H1 (cell line): ENCODE data around the gene CMIP. TPM values are rescaled to one million over a fixed set of nuclear protein-coding genes. Genes with fewer than 3 reads are reported as not detected.

Source experiments
- CTCF ChIA-PET: fragments of 300-600 bp; sonication (Branson Sonifier 250); formaldehyde crosslinking; loops from one replicate; lab custom pipeline; 2021; ENCODE audit not compliant: partially characterized antibody; lab: Charles Lee
- POLR2A ChIA-PET: fragments of 300-600 bp; sonication (Branson Sonifier 250); formaldehyde crosslinking; loops from one replicate; lab custom pipeline; 2021; ENCODE audit warnings: inconsistent platforms; ENCODE audit not compliant: partially characterized antibody; lab: Charles Lee
- DNase-seq, 2 experiments: peaks; one replicate each; pipeline versions ENCODE4 v3.0.0 to v3.0.0-alpha.2; 2010 to 2022; ENCODE audit warnings: low spot score in 2 of 2, low read depth in 1 of 2, mixed read lengths in 1 of 2
- FAIRE-seq: peaks from 2 replicates; lab custom pipeline; 2011; peaks lifted over from hg19 to GRCh38; lab: Jason Lieb, UNC
- H2AFZ ChIP-seq: 2 replicates; pipeline ENCODE4 v1.8.1; 2012; ENCODE audit warnings: low read length, inconsistent platforms
- H2AK5ac ChIP-seq: 2 replicates; pipeline ENCODE4 v1.6.1; 2013; ENCODE audit warnings: low read depth, low read length
- H2BK120ac ChIP-seq: replicated peaks from 2 replicates; pipeline ENCODE3; 2013; ENCODE audit warnings: low read depth, low read length, inconsistent platforms
- H2BK12ac ChIP-seq: 2 replicates; pipeline ENCODE4 v1.6.1; 2013; ENCODE audit warnings: low read depth, low read length
- H2BK15ac ChIP-seq: 2 replicates; pipeline ENCODE4 v1.6.1; 2013; ENCODE audit warnings: low read length
- H2BK20ac ChIP-seq: 2 replicates; pipeline ENCODE4 v1.6.1; 2013; ENCODE audit warnings: low read length
- H2BK5ac ChIP-seq: 2 replicates; pipeline ENCODE4 v1.6.1; 2013; ENCODE audit warnings: low read depth, low read length
- H3K14ac ChIP-seq: 2 replicates; pipeline ENCODE4 v1.6.1; 2013; ENCODE audit warnings: inconsistent platforms; ENCODE audit not compliant: insufficient read length
- H3K18ac ChIP-seq: 2 replicates; pipeline ENCODE4 v1.6.1; 2013; ENCODE audit warnings: low read length; ENCODE audit errors: extremely low read depth
- H3K23ac ChIP-seq: 2 replicates; pipeline ENCODE4 v1.6.1; 2013; ENCODE audit warnings: inconsistent platforms; ENCODE audit not compliant: insufficient read length
- H3K23me2 ChIP-seq: 2 replicates; pipeline ENCODE4 v1.6.1; 2013; ENCODE audit warnings: low read depth, low read length
- H3K27ac ChIP-seq: 2 replicates; pipeline ENCODE4 v1.6.1; 2011; ENCODE audit warnings: low read depth, low read length, inconsistent platforms
- H3K27me3 ChIP-seq, 4 experiments: replicated peaks in 1 of 4; 1 replicate in 1 of 4; 2 replicates in 3 of 4; pipeline versions ENCODE4 v1.6.1 to v1.8.1; 2011 to 2013; ENCODE audit warnings: low read length in 3 of 4, mild to moderate bottlenecking in 3 of 4, inconsistent platforms in 2 of 4, mixed read lengths in 2 of 4, moderate library complexity in 1 of 4; ENCODE audit not compliant: control insufficient read depth in 3 of 4, insufficient read depth in 3 of 4; ENCODE audit errors: extremely low read depth in 1 of 4
- H3K36me3 ChIP-seq, 4 experiments: 2 replicates each; pipeline versions ENCODE4 v1.6.1 to v1.8.1; 2011 to 2013; ENCODE audit warnings: mild to moderate bottlenecking in 4 of 4, low read length in 3 of 4, moderate library complexity in 2 of 4, control low read depth in 1 of 4, inconsistent platforms in 1 of 4; ENCODE audit not compliant: insufficient read depth in 4 of 4, control insufficient read depth in 2 of 4
- H3K4ac ChIP-seq: replicated peaks from 2 replicates; pipeline ENCODE3; 2013; ENCODE audit warnings: low read length, low read depth, mixed read lengths, inconsistent platforms; ENCODE audit not compliant: insufficient read length
- H3K4me1 ChIP-seq, 4 experiments: replicated peaks in 1 of 4; 1 replicate in 1 of 4; 2 replicates in 3 of 4; pipeline versions ENCODE4 v1.6.1 to v1.8.1; 2011 to 2013; ENCODE audit warnings: low read length in 3 of 4, inconsistent platforms in 2 of 4, mixed read lengths in 1 of 4; ENCODE audit not compliant: insufficient read depth in 4 of 4, control insufficient read depth in 3 of 4
- H3K4me2 ChIP-seq, 2 experiments: 2 replicates each; pipeline versions ENCODE4 v1.6.1 to v1.8.1; 2011 to 2013; ENCODE audit warnings: low read depth in 2 of 2, low read length in 2 of 2, control low read depth in 1 of 2, inconsistent platforms in 1 of 2, mild to moderate bottlenecking in 1 of 2; ENCODE audit not compliant: insufficient read depth in 1 of 2
- H3K4me3 ChIP-seq, 4 experiments: fragments of 200-600, 300-600 bp in 1 of 4; sonication (generic), shearing (Covaris generic), sonication (Bioruptor Twin) in 1 of 4; 2 replicates each; pipeline versions ENCODE4 v1.5.1 to v1.8.1; 2011 to 2016; ENCODE audit warnings: low read length in 4 of 4, low read depth in 3 of 4, control low read depth in 2 of 4, inconsistent platforms in 2 of 4, mild to moderate bottlenecking in 2 of 4, mixed read lengths in 1 of 4, moderate library complexity in 1 of 4; ENCODE audit not compliant: insufficient read depth in 2 of 4; ENCODE audit errors: extremely low read depth in 1 of 4
- H3K56ac ChIP-seq: replicated peaks from 2 replicates; pipeline ENCODE3; 2013; ENCODE audit warnings: low read depth, mild to moderate bottlenecking, mixed read lengths, low read length, inconsistent platforms; ENCODE audit not compliant: insufficient read length
- H3K79me1 ChIP-seq: 2 replicates; pipeline ENCODE4 v1.6.1; 2013; ENCODE audit warnings: low read depth, low read length, control low read depth
- H3K79me2 ChIP-seq, 2 experiments: 2 replicates each; pipeline versions ENCODE4 v1.6.1 to v1.8.1; 2012 to 2013; ENCODE audit warnings: low read length in 2 of 2, mild to moderate bottlenecking in 2 of 2, inconsistent platforms in 1 of 2; ENCODE audit not compliant: insufficient read depth in 2 of 2, control insufficient read depth in 1 of 2
- H3K9ac ChIP-seq, 4 experiments: replicated peaks in 1 of 4; 1 replicate in 1 of 4; 2 replicates in 3 of 4; pipeline versions ENCODE4 v1.6.1 to v1.8.1; 2011 to 2013; ENCODE audit warnings: low read depth in 3 of 4, low read length in 3 of 4, control low read depth in 2 of 4, mild to moderate bottlenecking in 2 of 4, moderate library complexity in 2 of 4, inconsistent platforms in 1 of 4; ENCODE audit errors: extremely low read depth in 1 of 4
- H3K9me3 ChIP-seq, 2 experiments: 2 replicates each; pipeline versions ENCODE4 v1.6.1 to v1.8.1; 2012 to 2013; ENCODE audit warnings: mild to moderate bottlenecking in 2 of 2, moderate library complexity in 2 of 2, control low read depth in 1 of 2, inconsistent platforms in 1 of 2, low read depth in 1 of 2, low read length in 1 of 2, mixed read lengths in 1 of 2; ENCODE audit not compliant: insufficient read depth in 2 of 2
- H4K20me1 ChIP-seq, 2 experiments: replicated peaks in 1 of 2; 2 replicates each; pipeline versions ENCODE3 to v1.8.1; 2011 to 2013; ENCODE audit warnings: inconsistent platforms in 2 of 2, low read length in 2 of 2, mild to moderate bottlenecking in 1 of 2; ENCODE audit not compliant: insufficient read depth in 2 of 2, control insufficient read depth in 1 of 2
- H4K5ac ChIP-seq: 2 replicates; pipeline ENCODE4 v1.6.1; 2013; ENCODE audit warnings: low read length, low read depth, mixed read lengths, inconsistent platforms; ENCODE audit not compliant: insufficient read length
- H4K8ac ChIP-seq: 2 replicates; pipeline ENCODE4 v1.8.0; 2013; ENCODE audit warnings: mild to moderate bottlenecking, moderate library complexity, low read length, inconsistent platforms; ENCODE audit not compliant: insufficient read depth; ENCODE audit errors: extremely low read depth
- H4K91ac ChIP-seq: replicated peaks from 2 replicates; pipeline ENCODE3; 2013; ENCODE audit warnings: low read length, mixed read lengths, inconsistent platforms; ENCODE audit not compliant: insufficient read length
- CBX5 ChIP-seq: fragments of 300-800, 300-1000 bp; sonication (generic); IDR thresholded peaks from 2 replicates; pipeline ENCODE4 v1.7.1; 2016; ENCODE audit warnings: antibody characterized with exemption, low read length, low read depth
- EGR1 ChIP-seq: IDR thresholded peaks from 2 replicates; pipeline ENCODE4 v1.6.1; 2011; ENCODE audit warnings: low read depth, low read length, borderline replicate concordance
- EP300 ChIP-seq, 2 experiments: IDR thresholded peaks; 1 replicate in 1 of 2; 2 replicates in 1 of 2; pipeline ENCODE4 v1.6.1; 2011 to 2012; ENCODE audit warnings: low read depth in 2 of 2, low read length in 2 of 2, mild to moderate bottlenecking in 2 of 2, borderline replicate concordance in 1 of 2, inconsistent platforms in 1 of 2, moderate library complexity in 1 of 2
- HDAC2 ChIP-seq, 2 experiments: fragments of 300-600 bp in 1 of 2; sonication (generic) in 1 of 2; IDR thresholded peaks; 2 replicates each; pipeline ENCODE4 v1.6.1; 2011 to 2012; ENCODE audit warnings: low read depth in 2 of 2, low read length in 2 of 2, mild to moderate bottlenecking in 2 of 2, moderate library complexity in 2 of 2, borderline replicate concordance in 1 of 2, inconsistent platforms in 1 of 2
- SP4 ChIP-seq: IDR thresholded peaks from 2 replicates; pipeline ENCODE4 v1.6.1; 2012; ENCODE audit warnings: low read length, inconsistent platforms
- SRF ChIP-seq: IDR thresholded peaks from 2 replicates; pipeline ENCODE4 v1.6.1; 2011; ENCODE audit warnings: mild to moderate bottlenecking, low read depth, low read length, moderate library complexity
- YY1 ChIP-seq: IDR thresholded peaks from 2 replicates; pipeline ENCODE4 v1.6.1; 2011; ENCODE audit warnings: low read depth, mild to moderate bottlenecking, low read length
- WGBS, 2 experiments: shearing (Covaris generic) in 1 of 2; methylation state at CpG; one replicate each; pipeline versions ENCODE4 v1.1.6 to v1.1.7; 2013 to 2015; ENCODE audit warnings: low lambda C conversion rate in 2 of 2, mixed read lengths in 2 of 2, inconsistent platforms in 1 of 2, low coverage in 1 of 2, missing lambda C conversion rate in 1 of 2; ENCODE audit not compliant: insufficient replicate concordance in 2 of 2, insufficient coverage in 1 of 2, insufficient read length in 1 of 2; ENCODE audit errors: extremely low coverage in 1 of 2, missing lambda C conversion rate in 1 of 2; 5-methylcytosine and 5-hydroxymethylcytosine counted together
- polyA plus RNA-seq, 7 experiments: library from polyadenylated mRNA; depleted of rRNA in 3 of 7; stranded (reverse) in 5 of 7; unstranded in 2 of 7; fragments of >200 nt in 5 of 7; fragments of 200-250 nt in 2 of 7; gene quantifications; 1 replicate in 5 of 7; 2 replicates in 1 of 7; 4 replicates in 1 of 7; pipeline versions ENCODE4 v1.2.1 to v1.2.3, GENCODE V29; 2011 to 2013; ENCODE audit warnings: missing spikeins in 2 of 7, mixed read lengths in 2 of 7
- total RNA-seq: library from RNA; stranded (reverse); fragmentation: NEBNext Ultra II Directional; extraction: Animal tissue kit (Norgen Biotek cat#: 25700); gene quantifications from 2 replicates; pipeline ENCODE4 v1.2.1, GENCODE V29; 2021
- TF ChIP-seq, protein P1 (sequence below): IDR thresholded peaks from 2 replicates; pipeline ENCODE4 v1.6.1; 2012; ENCODE audit warnings: inconsistent platforms

Gene CMIP
- total and polyA plus RNA-seq, 2 of the 8 experiments (the other 6 are each of a cell fraction or from before 2014, with no cell fraction given), result 7.9 to 53.2 TPM

DNA sequence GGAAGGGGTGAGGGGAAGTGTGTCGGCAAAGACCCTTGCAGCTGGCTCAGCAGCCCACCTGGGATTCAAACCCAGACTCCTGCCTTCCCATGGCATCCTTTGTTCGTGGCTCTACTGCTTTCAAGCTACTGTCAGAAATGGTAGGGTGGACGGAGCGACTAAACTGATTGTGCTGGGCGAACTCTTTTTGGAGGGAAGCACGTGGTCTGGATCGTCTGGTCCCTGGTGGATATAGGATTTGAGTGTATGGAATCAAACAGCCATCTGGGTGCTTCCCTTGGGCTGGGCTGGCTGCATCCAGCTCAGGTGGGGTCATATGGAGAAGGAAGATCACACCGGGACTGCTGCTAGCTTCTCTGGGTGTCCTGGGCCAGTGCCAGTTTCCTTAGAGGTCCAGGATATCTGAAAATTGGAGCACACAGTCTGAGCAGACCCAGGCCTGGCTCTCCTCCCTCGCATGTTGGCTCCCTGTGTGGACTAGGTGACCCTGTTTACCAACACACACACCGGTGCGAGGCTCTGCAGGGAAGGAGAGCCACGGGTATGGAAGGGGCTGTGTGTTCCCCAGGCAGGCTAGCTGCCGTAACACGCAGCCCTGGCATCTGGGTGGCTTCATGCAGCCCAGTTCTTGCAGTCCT, 8.6 kb downstream of the CMIP start:
- CTCF ChIA-PET, result interaction anchor here (0.9 to 3.3 kb wide), 4 partner anchors 9 to 41 kb away, joined by 3 to 12 read pairs (median 7); no protein-coding TSS in a partner anchor
- FAIRE-seq, result no peak
- 91% methylated on average over 14 of the region's 14 CpGs; no CpG with 5 or more reads in 1 of the 2 experiments for WGBS, 2 experiments

More for the DNA sequence above, 8.6 kb downstream of the CMIP start:
- peaks cover 35 to 100% of the 10 kb centered on the region in 2 experiments for H3K79me2 ChIP-seq
- H3K9ac ChIP-seq, result no peak overlapping the region; a peak in 1 of 7 replicates
- H4K5ac ChIP-seq, result no peak overlapping the region
- no peaks in the 10 kb centered on the region for H3K23me2 ChIP-seq
- H3K4me3 ChIP-seq, result no peak overlapping the region
- H3K4me1 ChIP-seq, result peaks cover 12 to 47% (median 22%) of the 10 kb centered on the region in 4 experiments
- POLR2A ChIA-PET, result interaction anchor here (0.7 to 3.3 kb wide), 4 partner anchors 9 to 32 kb away, joined by 3 to 12 read pairs (median 3); no protein-coding TSS in a partner anchor
- no peak overlapping the region for H4K8ac ChIP-seq
- H3K4ac ChIP-seq, result no peak overlapping the region
- no peak overlapping the region; a peak in 1 of 4 replicates for H3K4me2 ChIP-seq
- DNase-seq, result no peak
- no peaks in the 10 kb centered on the region for H3K9me3 ChIP-seq
- H3K18ac ChIP-seq, result 0 out of 2 replicates have a peak overlapping the region, but pooled peaks have one; percentile 67
- H2BK12ac ChIP-seq, result 0 out of 2 replicates have a peak overlapping the region, but pooled peaks have one; percentile 11
- H2BK20ac ChIP-seq, result no peak overlapping the region
- H3K27ac ChIP-seq, result no peak overlapping the region
- H4K20me1 ChIP-seq, result peaks cover 46 to 74% of the 10 kb centered on the region in 2 experiments
- H4K91ac ChIP-seq, result no peak overlapping the region
- no peak overlapping the region for H2BK120ac ChIP-seq
- H3K23ac ChIP-seq, result no peak overlapping the region
- H2BK15ac ChIP-seq, result peak overlapping the region; percentile 31; the same call in 1 of the 2 replicates
- TF ChIP-seq, protein P1, sequence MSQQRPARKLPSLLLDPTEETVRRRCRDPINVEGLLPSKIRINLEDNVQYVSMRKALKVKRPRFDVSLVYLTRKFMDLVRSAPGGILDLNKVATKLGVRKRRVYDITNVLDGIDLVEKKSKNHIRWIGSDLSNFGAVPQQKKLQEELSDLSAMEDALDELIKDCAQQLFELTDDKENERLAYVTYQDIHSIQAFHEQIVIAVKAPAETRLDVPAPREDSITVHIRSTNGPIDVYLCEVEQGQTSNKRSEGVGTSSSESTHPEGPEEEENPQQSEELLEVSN, result no peak
- no peak for TF ChIP-seq SRF
- TF ChIP-seq YY1, result no peak
- no peak for TF ChIP-seq EGR1
- no peak for TF ChIP-seq EP300 (IDR thresholded peaks at IDR 0.05; ENCODE audit: borderline replicate concordance in 1 of 2, low read depth in 2 of 2, low read length in 2 of 2)
- no peak for TF ChIP-seq SP4
- no peak for TF ChIP-seq CBX5
- no peak for TF ChIP-seq HDAC2 (IDR thresholded peaks at IDR 0.05; ENCODE audit: borderline replicate concordance in 1 of 2, low read depth in 2 of 2, low read length in 2 of 2)
- H3K36me3 ChIP-seq, result peaks cover 0 to 11% (median 0%) of the 10 kb centered on the region in 4 experiments; a peak in 2 of 8 replicates
- no peak overlapping the region for H3K56ac ChIP-seq
- H2AK5ac ChIP-seq, result no peak overlapping the region; the same call in 1 of the 2 replicates
- H3K79me1 ChIP-seq, result peaks cover 64% of the 10 kb centered on the region
- peak overlapping the region; percentile 60 for H2BK5ac ChIP-seq
- no peak overlapping the region for H3K14ac ChIP-seq
- no peak overlapping the region for H2AFZ ChIP-seq
- H3K27me3 ChIP-seq, result no peaks in the 10 kb centered on the region
